ENCODE data around the gene SPDYE9. TPM values are rescaled to one million over a fixed set of nuclear protein-coding genes. Genes with fewer than 3 reads are reported as not detected.
"Not testable (repeated sequence)": the region's sequence is repeated elsewhere in the genome, so short reads cannot be mapped to it uniquely, and the experiment has no call there.

The SPDYE9 gene
- not detected in 2 replicates for total RNA-seq

- DNase-seq (ENCODE audit: low read depth, low spot score), result not testable (repeated sequence)
Observed at GRCh38 chr7:73085938-73086337, at the start of gene SPDYE9. Gene SPDYE9 (minus strand): TSS chr7:73086038. CDS start chr7:73084238, 1,800 bp downstream.

GRCh38 chr7:73134866-73135265, 49.0 kb upstream of the SPDYE9 start:
- DNase-seq (ENCODE audit: low read depth, low spot score), result not testable (repeated sequence)

GRCh38 chr7:73132651-73133217, 46.9 kb upstream of the SPDYE9 start:
- DNase-seq (ENCODE audit: low read depth, low spot score), result not testable (repeated sequence)

GRCh38 chr7:73130612-73131011, 44.8 kb upstream of the SPDYE9 start:
- DNase-seq (ENCODE audit: low read depth, low spot score), result not testable (repeated sequence)

- not testable (repeated sequence) for DNase-seq (ENCODE audit: low read depth, low spot score)
Observed at GRCh38 chr7:73124126-73124525, 38.3 kb upstream of the SPDYE9 start.

- DNase-seq (ENCODE audit: low read depth, low spot score), result not testable (repeated sequence)
Observed at GRCh38 chr7:73122778-73123447, 37.1 kb upstream of the SPDYE9 start.

GRCh38 chr7:73118155-73118554, 32.3 kb upstream of the SPDYE9 start:
- not testable (repeated sequence) for DNase-seq (ENCODE audit: low read depth, low spot score)

- DNase-seq (ENCODE audit: low read depth, low spot score), result not testable (repeated sequence)
Observed at GRCh38 chr7:73057811-73058210, 28.0 kb downstream of the SPDYE9 start, which contains the start of gene SPDYE11. Gene SPDYE11 (minus strand): TSS chr7:73057911. CDS start chr7:73056111, 1,800 bp downstream.

- not testable (repeated sequence) for DNase-seq (ENCODE audit: low read depth, low spot score)
Observed at GRCh38 chr7:73029666-73030065, 56.2 kb downstream of the SPDYE9 start, which contains the start of gene SPDYE8. Gene SPDYE8 (minus strand): TSS chr7:73029766. CDS start chr7:73027966, 1,800 bp downstream.

Other genes with a start within 250 kb of the SPDYE9 start
- 5.0 and 5.2 TPM in 2 replicates for gene POM121, start 160.9 kb downstream of the SPDYE9 start, total RNA-seq
- gene TRIM74, start 116.6 kb downstream of the SPDYE9 start, total RNA-seq, result not detected in 2 replicates
- gene SPDYE8, start 56.3 kb downstream of the SPDYE9 start, total RNA-seq, result not detected in 2 replicates
- gene SPDYE11, start 28.1 kb downstream of the SPDYE9 start, total RNA-seq, result not detected in 2 replicates
- 5.0 and 7.8 TPM in 2 replicates for gene NSUN5, start 222.8 kb upstream of the SPDYE9 start, total RNA-seq
- not detected in 2 replicates for gene TRIM50, start 242.0 kb upstream of the SPDYE9 start, total RNA-seq
- not detected in 2 replicates for gene FKBP6, start 242.1 kb upstream of the SPDYE9 start, total RNA-seq